RWPE1 (cell line): ENCODE measurements around the gene CHMP6.

ENCODE experiments used
- CTCF ChIA-PET: fragments of 350-600 bp; sonication (Branson Sonifier 250); formaldehyde crosslinking; extraction: SDS; loops from one replicate; lab custom pipeline; 2021; lab: Yijun Ruan, JAX
- POLR2A ChIA-PET: fragments of 400-600 bp; formaldehyde crosslinking; extraction: SDS; loops from one replicate; lab custom pipeline; 2020; ENCODE audit warnings: antibody characterized with exemption; ENCODE audit not compliant: low non-redundant PET; lab: Yijun Ruan, JAX
- DNase-seq: peaks from one replicate; pipeline ENCODE4 v3.0.0; 2012; ENCODE audit warnings: low spot score
- H3K27ac ChIP-seq: fragments of 450-650 bp; 2 replicates; pipeline ENCODE4 v1.5.1; 2017
- TF ChIP-seq, protein P1 (sequence below): fragments of 450-650 bp; conservative IDR thresholded peaks from 2 replicates; pipeline ENCODE4 v1.5.1; 2017; ENCODE audit warnings: low read depth, mild to moderate bottlenecking

Gene CHMP6

DNA sequence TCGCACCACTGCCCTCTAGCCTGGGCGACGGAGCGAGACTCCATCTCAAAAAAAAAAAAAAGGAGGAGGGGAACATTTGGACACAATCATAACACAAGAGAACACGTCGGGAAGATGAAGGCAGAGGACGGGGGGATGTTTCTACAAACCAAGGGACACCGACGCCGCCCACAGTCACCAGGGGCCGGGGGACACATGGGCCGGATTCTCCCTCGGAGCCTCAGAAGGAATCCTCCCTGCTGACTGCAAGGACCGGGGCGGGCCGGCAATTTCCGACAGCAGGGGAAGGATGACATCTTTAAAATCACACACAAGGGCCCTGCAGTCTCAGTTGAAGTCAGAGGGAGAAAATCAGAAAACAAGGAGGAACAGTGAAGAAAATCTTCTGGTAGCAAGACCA lies 8.1 kb upstream of the CHMP6 start:
- H3K27ac ChIP-seq: no peak overlapping the region
- DNase-seq: no peak
- POLR2A ChIA-PET: no interaction called here
- TF ChIP-seq, protein P1, sequence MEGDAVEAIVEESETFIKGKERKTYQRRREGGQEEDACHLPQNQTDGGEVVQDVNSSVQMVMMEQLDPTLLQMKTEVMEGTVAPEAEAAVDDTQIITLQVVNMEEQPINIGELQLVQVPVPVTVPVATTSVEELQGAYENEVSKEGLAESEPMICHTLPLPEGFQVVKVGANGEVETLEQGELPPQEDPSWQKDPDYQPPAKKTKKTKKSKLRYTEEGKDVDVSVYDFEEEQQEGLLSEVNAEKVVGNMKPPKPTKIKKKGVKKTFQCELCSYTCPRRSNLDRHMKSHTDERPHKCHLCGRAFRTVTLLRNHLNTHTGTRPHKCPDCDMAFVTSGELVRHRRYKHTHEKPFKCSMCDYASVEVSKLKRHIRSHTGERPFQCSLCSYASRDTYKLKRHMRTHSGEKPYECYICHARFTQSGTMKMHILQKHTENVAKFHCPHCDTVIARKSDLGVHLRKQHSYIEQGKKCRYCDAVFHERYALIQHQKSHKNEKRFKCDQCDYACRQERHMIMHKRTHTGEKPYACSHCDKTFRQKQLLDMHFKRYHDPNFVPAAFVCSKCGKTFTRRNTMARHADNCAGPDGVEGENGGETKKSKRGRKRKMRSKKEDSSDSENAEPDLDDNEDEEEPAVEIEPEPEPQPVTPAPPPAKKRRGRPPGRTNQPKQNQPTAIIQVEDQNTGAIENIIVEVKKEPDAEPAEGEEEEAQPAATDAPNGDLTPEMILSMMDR: no peak
- CTCF ChIA-PET: no interaction called here

DNA sequence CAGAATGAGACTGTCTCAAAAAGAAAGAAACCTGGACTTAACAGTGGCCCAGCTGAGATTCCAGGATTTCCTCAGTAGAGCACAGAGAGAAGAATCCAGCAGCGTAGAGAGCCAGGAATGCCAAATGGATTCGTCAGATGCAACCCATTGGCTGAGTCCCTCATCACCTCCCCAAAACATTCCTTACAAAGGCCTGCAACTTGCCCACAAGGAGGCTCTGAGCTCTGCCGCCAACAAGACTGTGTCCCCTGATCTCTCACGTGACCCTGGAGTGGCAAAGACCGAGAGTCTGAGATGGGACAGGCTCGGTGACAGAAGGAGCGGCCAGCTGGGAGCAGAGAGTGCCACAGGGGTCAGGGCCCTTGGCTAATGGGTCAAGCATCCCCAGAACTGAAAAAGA lies 6.9 kb upstream of the CHMP6 start:
- CTCF ChIA-PET: interaction anchor here (1.6 kb wide), 1 partner anchor 557 kb away, joined by 4 read pairs; no protein-coding TSS in a partner anchor
- DNase-seq: no peak
- H3K27ac ChIP-seq: no peak overlapping the region
- TF ChIP-seq, protein P1: no peak
- POLR2A ChIA-PET: no interaction called here

DNA sequence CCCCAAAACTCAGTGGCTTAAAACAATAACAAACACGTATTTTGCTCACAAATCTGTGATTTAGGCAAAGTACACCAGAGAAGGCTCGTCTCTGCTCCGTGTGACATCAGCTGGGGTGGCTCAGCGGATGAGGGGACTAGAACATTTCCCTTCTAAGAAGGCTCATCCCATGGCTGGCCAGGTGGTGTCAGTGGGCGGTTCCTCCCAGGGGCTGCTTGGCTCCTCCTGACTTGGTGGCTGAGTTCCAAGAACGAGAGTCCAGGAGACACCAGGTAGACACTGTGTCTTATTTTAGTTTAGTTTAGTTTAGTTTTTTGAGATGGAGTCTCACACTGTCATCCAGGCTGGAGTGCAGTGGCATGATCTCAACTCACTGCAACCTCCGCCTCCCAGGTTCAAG lies 5.6 kb upstream of the CHMP6 start:
- no peak overlapping the region for H3K27ac ChIP-seq
- ChIA-PET POLR2A (no interaction called here), CTCF (no interaction called here)
- DNase-seq: no peak
- TF ChIP-seq, protein P1: no peak

DNA sequence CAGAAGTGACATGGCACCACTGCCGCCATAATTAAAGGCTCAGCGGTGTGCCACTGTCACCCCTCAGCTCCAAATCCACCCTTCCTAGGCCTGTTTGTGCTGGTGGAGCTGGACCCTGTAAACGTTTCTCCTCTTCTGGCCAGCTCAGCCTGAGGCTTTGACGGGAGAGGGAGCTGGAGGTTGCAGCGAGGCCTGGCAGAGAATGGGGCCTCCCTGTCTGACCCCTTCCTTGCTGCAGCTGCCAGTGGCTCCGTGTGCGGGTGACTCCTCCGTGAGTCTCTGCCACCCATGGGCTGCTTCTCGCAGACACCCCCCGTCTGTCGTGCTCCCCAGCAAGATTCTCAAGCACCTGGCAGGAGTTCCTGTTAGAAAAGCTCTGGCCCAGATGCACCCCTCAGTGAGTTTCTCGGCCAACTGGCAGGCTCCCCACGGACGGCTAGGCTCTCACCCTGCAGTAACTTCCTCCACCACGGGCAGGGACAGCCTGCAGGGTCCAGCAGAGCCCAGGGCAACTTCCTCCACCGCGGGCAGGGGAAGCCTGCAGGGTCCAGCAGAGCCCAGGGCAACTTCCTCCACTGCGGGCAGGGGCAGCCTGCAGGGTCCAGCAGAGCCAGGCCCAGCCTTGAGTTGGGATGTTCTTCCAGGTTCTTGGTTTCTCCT lies 4.7 kb upstream of the CHMP6 start:
- no peak for DNase-seq
- ChIA-PET POLR2A (no interaction called here), CTCF (interaction anchor here (0.6 kb wide), 1 partner anchor 156 kb away, joined by 3 read pairs; no protein-coding TSS in a partner anchor)
- H3K27ac ChIP-seq: peak overlapping the region; percentile 1; the same call in 1 of the 2 replicates
- TF ChIP-seq, protein P1: no peak

DNA sequence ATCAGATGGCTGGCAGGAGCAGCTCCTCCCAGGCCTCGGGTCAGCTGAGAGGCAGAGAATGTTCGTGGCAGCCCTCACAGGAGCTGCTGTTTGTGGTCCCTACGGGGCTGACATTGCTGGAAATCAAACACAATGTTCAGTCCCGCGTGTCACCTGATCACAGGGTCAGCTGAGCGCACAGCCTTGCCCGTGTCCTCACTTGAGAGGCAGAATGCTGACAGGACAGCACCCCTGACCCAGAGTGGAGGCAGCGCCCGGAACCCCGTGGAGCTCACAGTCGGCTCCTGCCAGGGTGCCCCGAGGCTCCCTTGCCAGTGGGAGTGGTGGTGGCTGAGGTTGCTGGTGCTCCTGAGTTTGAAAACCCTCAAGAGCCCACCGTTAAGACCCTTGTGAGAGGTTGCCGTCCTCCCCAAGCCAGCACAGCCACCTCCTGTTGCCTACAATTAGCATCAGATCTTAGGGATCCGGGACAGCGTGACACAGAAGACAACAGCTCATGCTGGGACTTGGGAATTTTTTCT lies 3.6 kb upstream of the CHMP6 start:
- CTCF ChIA-PET: interaction anchor here (0.5 to 0.8 kb wide), 3 partner anchors 83 to 561 kb away, joined by 3 read pairs; no protein-coding TSS in a partner anchor
- no peak for DNase-seq
- TF ChIP-seq, protein P1: no peak

DNA sequence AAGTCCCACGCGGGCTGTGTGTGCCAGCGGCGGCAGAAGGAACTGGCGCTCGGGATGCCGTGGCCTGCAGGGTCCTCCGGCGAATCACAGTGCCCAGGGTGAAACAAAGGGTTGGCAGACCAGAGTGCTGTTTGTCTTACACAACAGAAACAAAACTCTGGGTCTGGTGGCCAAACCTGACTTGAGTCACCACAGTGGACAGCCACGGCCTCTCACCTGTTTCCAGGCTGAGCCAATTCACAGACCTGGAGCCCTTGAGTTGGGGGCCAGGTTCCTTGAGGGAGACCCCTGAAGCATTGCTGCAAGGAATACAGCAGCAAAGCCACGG lies 2.1 kb upstream of the CHMP6 start:
- H3K27ac ChIP-seq: peak overlapping the region; percentile 21
- TF ChIP-seq, protein P1: no peak
- DNase-seq: no peak
- CTCF ChIA-PET: interaction anchor here (0.6 to 1.0 kb wide), 3 partner anchors 28 to 141 kb away, joined by 3 to 6 read pairs (median 3); no protein-coding TSS in a partner anchor
- POLR2A ChIA-PET: no interaction called here

More for the DNA sequence above, 3.6 kb upstream of the CHMP6 start:
- POLR2A ChIA-PET: no interaction called here
- H3K27ac ChIP-seq: peak overlapping the region; percentile 21
